Lower leg skin (tissue), 4 donors: ENCODE results near the gene KRT39. TPM values are rescaled to one million over a fixed set of nuclear protein-coding genes. Genes with fewer than 3 reads are reported as not detected.

ENCODE experiments used
- DNase-seq, 2 donors: peaks; one replicate each; pipeline ENCODE4 v3.0.0-alpha.2; 2019; ENCODE audit warnings: low spot score in 2 of 2
- H3K4me3 ChIP-seq: fragments of 200-600 bp; sonication (generic); 2 replicates; pipeline ENCODE4 v1.5.1; 2017; ENCODE audit warnings: mild to moderate bottlenecking, low read depth; ENCODE audit not compliant: poor library complexity, severe bottlenecking
- POLR2A ChIP-seq, 2 donors: fragments of 450-650 bp; IDR thresholded peaks; one replicate each; pipeline ENCODE4 v1.6.1; 2016 to 2017; ENCODE audit warnings: antibody characterized with exemption in 2 of 2, mild to moderate bottlenecking in 1 of 2, moderate library complexity in 1 of 2
- WGBS, 2 donors: methylation state at CpG; one replicate each; pipeline ENCODE4 v1.1.5; 2018; 5-methylcytosine and 5-hydroxymethylcytosine counted together
- intact Hi-C: fragments of 100-400 bp; cut with DNase I; formaldehyde crosslinking; loops from one replicate; pipeline ENCODE4 v1.15.0; 2023; ENCODE audit warnings: low total_unique reads
- total RNA-seq, 4 donors: library from RNA; depleted of rRNA; stranded (reverse); fragments of >200 nt; gene quantifications; one replicate each; pipeline ENCODE4 v1.1.0, GENCODE V29; 2016
- TF ChIP-seq, protein P1 (sequence below), 3 donors: fragments of 450-650 bp; IDR thresholded peaks; one replicate each; pipeline ENCODE4 v1.5.1; 2016; ENCODE audit warnings: antibody characterized with exemption in 3 of 3, mild to moderate bottlenecking in 3 of 3, moderate library complexity in 2 of 3

The KRT39 gene
- 1 to 10 TPM in 1 of 4 donors, under 1 TPM in 1, not detected in 2; 0.51 to 8.8 TPM for total RNA-seq

DNA sequence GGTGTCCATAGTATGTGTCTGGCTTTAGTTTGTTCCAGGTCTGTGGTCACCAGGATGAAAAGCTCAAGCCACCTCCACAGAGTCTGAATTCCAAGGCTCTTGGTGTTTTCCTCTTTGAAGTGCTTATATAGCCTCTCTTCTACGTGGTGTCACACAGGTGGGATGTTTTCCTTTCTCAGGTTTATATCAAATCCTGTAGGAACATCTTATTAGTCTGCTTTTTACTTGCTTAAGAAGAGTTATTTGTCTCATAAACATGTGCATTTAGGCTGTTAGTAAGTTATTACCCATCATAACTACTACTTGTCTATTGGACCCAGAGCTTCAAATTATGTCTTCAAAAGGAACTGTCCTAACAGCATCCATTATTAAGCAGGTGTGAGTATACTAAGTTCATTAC, at the start of gene KRT39:
KRT39 (minus strand) TSS at position 101 of the 400 bp plus-strand sequence; CDS start at position 9, 92 bp downstream.
- TF ChIP-seq POLR2A (IDR thresholded peaks at IDR 0.05): no peak
- TF ChIP-seq, protein P1, sequence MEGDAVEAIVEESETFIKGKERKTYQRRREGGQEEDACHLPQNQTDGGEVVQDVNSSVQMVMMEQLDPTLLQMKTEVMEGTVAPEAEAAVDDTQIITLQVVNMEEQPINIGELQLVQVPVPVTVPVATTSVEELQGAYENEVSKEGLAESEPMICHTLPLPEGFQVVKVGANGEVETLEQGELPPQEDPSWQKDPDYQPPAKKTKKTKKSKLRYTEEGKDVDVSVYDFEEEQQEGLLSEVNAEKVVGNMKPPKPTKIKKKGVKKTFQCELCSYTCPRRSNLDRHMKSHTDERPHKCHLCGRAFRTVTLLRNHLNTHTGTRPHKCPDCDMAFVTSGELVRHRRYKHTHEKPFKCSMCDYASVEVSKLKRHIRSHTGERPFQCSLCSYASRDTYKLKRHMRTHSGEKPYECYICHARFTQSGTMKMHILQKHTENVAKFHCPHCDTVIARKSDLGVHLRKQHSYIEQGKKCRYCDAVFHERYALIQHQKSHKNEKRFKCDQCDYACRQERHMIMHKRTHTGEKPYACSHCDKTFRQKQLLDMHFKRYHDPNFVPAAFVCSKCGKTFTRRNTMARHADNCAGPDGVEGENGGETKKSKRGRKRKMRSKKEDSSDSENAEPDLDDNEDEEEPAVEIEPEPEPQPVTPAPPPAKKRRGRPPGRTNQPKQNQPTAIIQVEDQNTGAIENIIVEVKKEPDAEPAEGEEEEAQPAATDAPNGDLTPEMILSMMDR (IDR thresholded peaks at IDR 0.05): no peak
- WGBS, 2 donors: 63 to 75% methylated on average over 1 of the region's 1 CpG
- DNase-seq: no peak
- no peak within 1 kb of the TSS for H3K4me3 ChIP-seq
- intact Hi-C loops: no loop called here

- TF ChIP-seq, protein P1 (IDR thresholded peaks at IDR 0.05): no peak
- no peak for TF ChIP-seq POLR2A (IDR thresholded peaks at IDR 0.05)
- no peak overlapping the region for H3K4me3 ChIP-seq
- DNase-seq: no peak
- WGBS, 2 donors: 72 to 74% methylated on average over 7 of the region's 7 CpGs
- intact Hi-C loops: no loop called here
Observed at GRCh38 chr17:41015454-41015853, 48.7 kb upstream of the KRT39 start.

- intact Hi-C loops: no loop called here
- TF ChIP-seq, protein P1 (IDR thresholded peaks at IDR 0.05): no peak
- no peak for TF ChIP-seq POLR2A (IDR thresholded peaks at IDR 0.05)
- 19 to 23% methylated on average over 1 of the region's 1 CpG for WGBS, 2 donors
Observed at GRCh38 chr17:41013606-41014005, 46.9 kb upstream of the KRT39 start.

GRCh38 chr17:41013181-41013580, 46.4 kb upstream of the KRT39 start:
- WGBS, 2 donors: 68 to 78% methylated on average over 3 of the region's 3 CpGs
- no peak for TF ChIP-seq POLR2A (IDR thresholded peaks at IDR 0.05)
- intact Hi-C loops: no loop called here
- no peak overlapping the region for H3K4me3 ChIP-seq
- DNase-seq: no peak

More at GRCh38 chr17:41013606-41014005, 46.9 kb upstream of the KRT39 start:
- no peak overlapping the region for H3K4me3 ChIP-seq
- no peak for DNase-seq

DNA sequence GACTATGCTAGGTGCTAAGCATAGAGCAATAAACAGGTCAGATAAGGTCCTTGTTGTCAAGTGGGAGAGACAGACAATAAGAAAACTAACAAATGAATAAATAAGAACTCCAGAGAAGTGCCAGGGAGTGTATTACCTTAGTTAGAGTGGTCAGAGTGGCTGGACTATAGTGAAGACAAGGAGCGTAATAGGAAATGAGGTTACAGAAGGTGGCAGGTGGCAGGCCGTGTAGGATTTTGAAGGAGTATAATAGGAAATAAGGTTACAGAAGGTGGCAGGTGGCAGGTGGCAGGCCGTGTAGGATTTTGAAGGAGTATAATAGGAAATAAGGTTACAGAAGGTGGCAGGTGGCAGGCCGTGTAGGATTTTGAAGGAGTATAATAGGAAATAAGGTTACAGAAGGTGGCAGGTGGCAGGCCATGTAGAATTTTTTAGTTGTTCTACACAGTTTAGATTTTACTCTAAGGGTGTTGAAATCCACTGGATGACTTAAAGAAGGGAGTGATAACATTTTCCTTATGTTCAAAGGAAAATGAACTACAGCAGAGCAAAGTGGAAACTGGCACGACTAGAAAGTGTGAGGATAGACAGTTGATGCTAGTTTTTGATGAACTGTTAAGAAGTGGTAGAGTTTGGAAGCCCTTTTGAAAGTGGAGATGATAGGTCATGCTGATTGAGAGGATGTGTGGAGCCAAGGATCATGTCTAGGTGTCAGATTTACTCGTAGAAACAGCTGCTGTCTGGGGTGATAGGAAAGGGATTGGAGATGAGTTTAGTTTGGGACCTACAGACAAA, 45.8 kb upstream of the KRT39 start:
- TF ChIP-seq POLR2A (IDR thresholded peaks at IDR 0.05): no peak
- TF ChIP-seq, protein P1 (IDR thresholded peaks at IDR 0.05): no peak
- intact Hi-C loops: no loop called here
- WGBS, 2 donors: 82 to 86% methylated on average over 6 of the region's 6 CpGs
- DNase-seq: no peak
- no peak overlapping the region for H3K4me3 ChIP-seq

GRCh38 chr17:41010441-41010840, 43.7 kb upstream of the KRT39 start:
- H3K4me3 ChIP-seq: no peak overlapping the region
- DNase-seq: no peak
- TF ChIP-seq, protein P1 (IDR thresholded peaks at IDR 0.05): no peak
- TF ChIP-seq POLR2A (IDR thresholded peaks at IDR 0.05): no peak
- intact Hi-C loops: no loop called here
